ENCODE results near the gene CHAF1A.

Gene CHAF1A

DNA sequence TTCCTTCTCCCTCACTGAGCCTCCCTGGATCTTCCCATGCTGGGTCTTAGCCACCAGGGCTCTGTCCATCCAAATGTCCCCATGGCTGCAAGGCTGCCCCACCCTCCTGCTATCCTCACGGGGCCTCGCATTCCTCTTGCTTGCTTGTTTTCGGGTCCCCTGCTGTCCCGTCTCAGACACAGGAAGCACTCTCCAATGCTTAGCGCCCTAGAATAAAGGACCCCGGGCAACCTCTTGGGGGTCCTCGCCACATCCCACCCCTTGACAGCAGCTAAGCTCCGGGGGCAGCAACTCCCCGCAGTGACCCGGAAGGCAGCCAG lies 25.8 kb upstream of the CHAF1A start:
- TF ChIP-seq CTCF (IDR thresholded peaks at IDR 0.05; ENCODE audit: low read depth, low read length) = no peak
- H3K4me3 ChIP-seq (ENCODE audit: low read depth, low read length) = no peak overlapping the region

GRCh38 chr19:4376991-4377781 lies 25.3 kb upstream of the CHAF1A start:
- TF ChIP-seq CTCF (IDR thresholded peaks at IDR 0.05; ENCODE audit: low read depth, low read length) = no peak
- H3K4me3 ChIP-seq (ENCODE audit: low read depth, low read length) = no peak overlapping the region

GRCh38 chr19:4378886-4379285 lies 23.6 kb upstream of the CHAF1A start:
- H3K4me3 ChIP-seq (ENCODE audit: low read depth, low read length) = no peak overlapping the region
- no peak for TF ChIP-seq CTCF (IDR thresholded peaks at IDR 0.05; ENCODE audit: low read depth, low read length)

DNA sequence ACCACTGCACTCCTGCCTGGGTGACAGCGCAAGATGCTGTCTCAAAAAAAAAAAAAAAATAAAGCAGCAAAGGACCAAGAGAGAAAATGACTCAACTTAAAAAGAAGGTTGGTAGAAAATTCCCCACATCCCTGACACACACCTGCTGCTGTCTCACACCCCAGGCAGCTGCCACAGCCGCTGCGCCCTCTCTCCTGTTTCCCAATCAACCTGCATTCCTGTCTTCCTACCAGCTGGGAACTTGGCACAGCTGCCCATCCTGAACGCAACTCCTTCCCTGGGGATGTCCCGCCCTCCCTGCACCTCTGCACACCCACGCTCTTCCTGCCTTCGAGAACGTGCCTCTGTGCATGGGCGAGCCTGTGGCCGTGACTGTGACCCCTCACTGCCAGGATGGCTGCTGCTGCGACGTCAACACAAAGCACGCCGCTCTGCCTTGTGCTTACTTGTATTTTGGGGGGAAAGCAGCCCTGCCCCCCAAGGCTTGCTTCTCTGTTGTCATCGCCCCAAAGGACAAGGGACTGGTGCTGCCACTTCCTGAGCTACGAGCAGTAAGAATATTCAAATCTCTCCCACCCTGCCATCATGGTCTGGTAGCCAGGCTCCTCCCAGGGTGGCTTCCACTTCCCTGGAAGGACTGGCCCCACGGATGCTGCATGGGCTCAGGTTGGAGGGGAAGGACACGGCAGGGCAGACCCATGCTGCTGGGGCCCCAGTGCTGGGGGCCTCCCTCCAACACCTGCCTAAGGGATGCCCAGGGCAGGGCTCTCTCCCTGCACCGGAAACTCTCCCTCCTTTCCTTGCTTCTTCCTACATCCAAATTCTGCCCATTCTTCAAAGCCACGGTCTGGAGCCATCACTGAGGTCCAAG lies 22.8 kb upstream of the CHAF1A start:
- TF ChIP-seq CTCF (IDR thresholded peaks at IDR 0.05; ENCODE audit: low read depth, low read length) = no peak

GRCh38 chr19:4380254-4380727 lies 22.1 kb upstream of the CHAF1A start:
- H3K4me3 ChIP-seq (ENCODE audit: low read depth, low read length) = no peak overlapping the region
- TF ChIP-seq CTCF (IDR thresholded peaks at IDR 0.05; ENCODE audit: low read depth, low read length) = no peak

More for the DNA sequence above, 22.8 kb upstream of the CHAF1A start:
- no peak overlapping the region for H3K4me3 ChIP-seq (ENCODE audit: low read depth, low read length)

DNA sequence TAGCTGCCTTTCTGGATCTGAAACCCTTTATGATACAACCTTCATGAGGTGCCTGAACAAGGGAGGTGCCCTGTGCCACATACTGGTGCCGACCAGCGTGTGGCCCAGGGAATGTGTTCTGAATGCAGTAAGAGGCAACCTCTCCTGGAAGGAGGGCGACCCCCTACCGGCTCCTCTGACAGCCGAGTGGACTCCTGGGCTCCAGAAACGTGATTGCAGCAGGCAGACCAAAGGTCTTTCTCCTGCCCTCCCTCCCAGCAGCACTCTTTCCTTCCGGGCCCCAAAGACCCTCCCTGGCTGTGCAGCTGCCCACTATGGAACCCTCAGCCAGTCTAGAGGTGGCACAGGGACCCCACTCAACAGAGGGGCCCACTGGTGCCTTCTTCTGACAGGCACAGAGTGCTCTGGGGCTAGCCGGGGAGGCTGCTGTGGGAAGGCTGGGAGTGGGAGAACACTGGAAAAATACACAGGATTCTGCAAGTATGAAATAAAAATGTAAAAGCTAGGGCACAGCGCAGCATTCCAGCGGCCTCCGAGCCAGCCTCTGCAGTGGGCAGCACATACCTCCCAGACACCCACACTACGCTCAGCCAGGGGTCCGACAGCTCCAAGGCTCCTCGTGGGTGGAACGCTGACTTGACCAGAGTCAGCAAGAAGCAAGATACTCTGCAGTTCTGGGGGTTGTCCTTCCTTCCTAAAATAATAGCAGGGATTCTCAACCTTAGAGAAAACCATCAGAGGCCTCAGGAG lies 17.0 kb upstream of the CHAF1A start:
- no peak for TF ChIP-seq CTCF (IDR thresholded peaks at IDR 0.05; ENCODE audit: low read depth, low read length)
- H3K4me3 ChIP-seq (ENCODE audit: low read depth, low read length) = no peak overlapping the region

Data from WI38 (cell line).